GM18502 (cell line): ENCODE measurements around the gene HIRA.
"Not testable (repeated sequence)": the region's sequence is repeated elsewhere in the genome, so short reads cannot be mapped to it uniquely, and the experiment has no call there.

Experiments
- ATAC-seq: cut with Tn5 transposase; IDR thresholded peaks from one replicate; pipeline ENCODE4 v1.9.1; 2021; ENCODE audit warnings: mild to moderate bottlenecking; ENCODE audit not compliant: unreplicated experiment, poor library complexity

Gene HIRA

DNA sequence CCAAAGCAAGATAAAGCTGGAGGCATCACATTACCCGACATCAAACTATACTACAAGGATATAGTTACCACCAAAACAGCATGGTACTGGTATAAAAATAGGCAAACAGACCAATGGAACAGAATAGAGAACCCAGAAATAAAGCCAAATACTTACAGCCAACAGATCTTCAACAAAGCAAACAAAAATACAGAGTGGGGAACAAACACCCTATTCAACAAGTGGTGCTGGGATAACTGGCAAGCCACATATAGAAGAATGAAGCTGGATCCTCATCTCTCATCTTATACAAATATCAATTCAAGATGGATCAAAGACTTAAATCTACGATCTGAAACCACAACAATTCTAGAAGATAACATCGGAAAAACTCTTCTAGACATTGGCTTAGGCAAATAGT lies 90.0 kb downstream of the HIRA start:
- ATAC-seq: no peak

- ATAC-seq: no peak
Measured at GRCh38 chr22:19337137-19337536, 94.4 kb downstream of the HIRA start.

DNA sequence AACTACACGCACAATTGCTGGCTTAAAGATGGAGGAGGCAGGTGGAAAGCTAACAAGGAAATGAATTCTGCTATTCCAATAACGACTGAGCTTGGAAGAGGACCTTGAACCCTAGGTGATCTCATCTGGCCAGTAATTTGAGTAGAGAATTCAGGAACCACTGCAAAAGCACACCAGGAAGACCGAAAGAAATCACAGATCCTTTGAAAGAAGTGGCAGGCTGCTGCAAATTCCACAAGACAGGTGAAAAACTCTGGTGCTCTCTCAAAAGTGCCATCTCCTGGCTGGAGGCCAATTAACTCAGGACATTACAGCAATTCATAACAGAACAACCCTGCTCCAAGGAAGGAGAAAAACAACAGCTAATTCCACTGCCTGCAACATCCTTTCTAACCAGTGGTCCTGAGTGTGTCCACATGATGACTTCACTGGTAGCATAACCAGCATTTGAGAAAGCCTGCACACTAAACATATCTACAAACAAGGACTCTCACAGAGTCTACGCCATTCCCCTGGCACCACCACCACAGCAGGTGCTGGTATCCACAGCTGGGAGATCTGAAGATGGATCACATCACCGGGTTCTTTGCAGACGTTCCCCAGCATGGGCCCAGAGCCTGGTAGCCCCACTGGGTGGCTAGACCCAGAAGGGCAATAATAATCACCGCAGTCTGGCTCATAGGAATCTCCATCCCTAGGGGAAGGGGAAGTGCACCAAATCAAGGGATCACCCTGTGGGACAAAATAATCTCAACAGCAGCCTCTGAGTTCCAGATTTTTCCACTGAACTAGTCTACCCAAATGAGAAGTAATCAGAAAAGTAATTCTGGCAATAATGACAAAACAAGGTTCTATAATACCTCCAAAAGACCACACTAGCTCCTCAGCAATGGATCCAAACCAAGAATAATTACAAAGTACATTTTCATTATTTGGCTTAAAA lies 95.1 kb downstream of the HIRA start:
- ATAC-seq: no peak

DNA sequence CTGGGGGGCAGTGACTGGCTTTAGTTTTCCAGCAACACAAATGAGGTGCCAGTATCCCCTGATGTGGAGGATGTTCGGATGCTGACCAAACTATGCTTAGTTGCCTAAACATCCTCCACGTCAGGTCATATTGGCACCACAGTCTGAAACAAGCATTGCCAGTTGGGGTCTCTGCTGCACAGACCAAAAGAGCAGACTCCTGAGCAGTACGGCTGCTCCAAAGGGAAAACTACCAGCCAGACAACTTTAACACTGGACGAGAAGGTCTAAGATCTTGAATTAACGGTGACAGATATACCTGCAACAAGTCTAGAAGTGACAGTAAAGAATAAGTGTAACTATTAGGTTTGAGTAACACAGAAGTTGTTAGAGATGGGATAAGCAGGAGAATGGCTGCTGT lies 99.6 kb downstream of the HIRA start:
- ATAC-seq: no peak

GRCh38 chr22:19331474-19331873 lies 100.1 kb downstream of the HIRA start:
- no peak for ATAC-seq

GRCh38 chr22:19330865-19331418 lies 100.6 kb downstream of the HIRA start:
- ATAC-seq: no peak

DNA sequence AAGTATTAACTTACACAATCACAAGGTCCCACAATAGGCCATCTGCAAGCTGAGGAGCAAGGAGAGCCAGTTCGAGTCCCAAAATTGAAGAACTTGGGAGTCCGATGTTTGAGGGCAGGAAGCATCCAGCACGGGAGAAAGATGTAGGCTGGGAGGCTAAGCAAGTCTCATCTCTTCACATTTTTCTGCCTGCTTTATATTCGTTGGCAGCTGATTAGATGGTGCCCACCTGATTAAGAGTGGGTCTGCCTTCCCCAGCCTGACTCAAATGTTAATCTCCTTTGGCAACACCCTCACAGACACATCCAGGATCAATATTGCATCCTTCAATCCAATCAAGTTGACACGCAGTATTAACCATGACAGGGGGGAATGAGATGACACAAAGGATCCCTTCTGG lies 101.3 kb downstream of the HIRA start:
- not testable (repeated sequence) for ATAC-seq

GRCh38 chr22:19329454-19329853 lies 102.1 kb downstream of the HIRA start:
- ATAC-seq: no peak

GRCh38 chr22:19325296-19325948 lies 106.1 kb downstream of the HIRA start:
- no peak for ATAC-seq

GRCh38 chr22:19323420-19323819 lies 108.1 kb downstream of the HIRA start:
- ATAC-seq: not testable (repeated sequence)

- no peak for ATAC-seq
Measured at GRCh38 chr22:19321757-19322156, 109.8 kb downstream of the HIRA start.

GRCh38 chr22:19320136-19320535 lies 111.4 kb downstream of the HIRA start:
- ATAC-seq: not testable (repeated sequence)

DNA sequence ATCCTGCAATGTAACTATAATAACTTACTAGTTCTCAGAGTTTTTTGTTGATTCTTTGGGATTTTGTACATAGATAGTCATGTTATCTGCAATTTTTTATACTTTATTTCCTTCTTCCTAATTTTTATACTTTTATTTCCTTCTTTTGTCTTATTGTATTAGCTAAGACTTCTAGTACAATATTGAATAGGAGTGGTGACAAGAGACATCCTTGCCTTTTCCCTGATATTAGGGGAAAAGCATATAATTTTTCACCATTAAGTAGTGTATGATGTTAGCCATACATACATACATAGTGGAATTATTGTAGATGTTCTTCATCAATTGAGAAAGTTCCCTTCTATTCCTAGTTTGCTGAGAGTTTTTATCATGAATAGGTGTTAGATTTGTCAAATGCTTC lies 112.3 kb downstream of the HIRA start:
- ATAC-seq: no peak

DNA sequence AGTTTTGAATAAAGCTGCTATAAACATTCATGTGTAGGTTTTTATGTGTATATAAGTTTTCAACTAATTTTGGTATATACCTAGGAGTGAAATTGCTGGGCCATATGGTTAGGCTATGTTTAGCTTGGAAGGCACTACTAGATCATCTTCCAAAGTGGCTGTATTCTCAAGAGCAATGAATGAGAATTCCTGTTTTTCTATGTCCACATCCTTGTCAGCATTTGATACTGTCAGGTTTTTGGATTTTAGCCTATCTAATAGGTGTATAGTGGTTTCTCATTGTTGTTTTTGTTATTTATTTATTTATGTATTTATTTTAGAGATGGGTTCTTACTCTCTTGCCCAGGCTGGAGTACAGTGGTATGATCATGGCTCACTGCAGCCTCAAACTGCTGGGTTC lies 113.7 kb downstream of the HIRA start:
- no peak for ATAC-seq

GRCh38 chr22:19307872-19308271 lies 123.7 kb downstream of the HIRA start:
- no peak for ATAC-seq

- not testable (repeated sequence) for ATAC-seq
Measured at GRCh38 chr22:19306535-19306934, 125.0 kb downstream of the HIRA start.

GRCh38 chr22:19304547-19304946 lies 127.0 kb downstream of the HIRA start:
- no peak for ATAC-seq

- ATAC-seq: no peak
Measured at GRCh38 chr22:19303785-19304184, 127.7 kb downstream of the HIRA start.

- no peak for ATAC-seq
Measured at GRCh38 chr22:19295733-19296132, 135.8 kb downstream of the HIRA start.

GRCh38 chr22:19292458-19293230 lies 138.9 kb downstream of the HIRA start:
- no peak for ATAC-seq
